Natural killer cell (primary cell): Measurements from ENCODE around the gene ISL1. TPM values are rescaled to one million over a fixed set of nuclear protein-coding genes. Genes with fewer than 3 reads are reported as not detected.

ENCODE experiments used
- ATAC-seq, 3 donors: fragments of 150-1000 bp in 2 of 3; fragments of 200-7000 bp in 1 of 3; cut with Tn5 transposase; 1 replicate in 1 of 3; 2 replicates in 2 of 3; pipeline ENCODE4 v1.10.0; 2021; ENCODE audit warnings: mild to moderate bottlenecking in 2 of 3, moderate library complexity in 2 of 3
- DNase-seq, 2 donors: peaks; one replicate each; pipeline versions ENCODE4 v3.0.0 to v3.0.0-alpha.2; 2013 to 2021; ENCODE audit warnings: mixed read lengths in 1 of 2
- H3K27ac ChIP-seq: one replicate; pipeline ENCODE4 v1.5.1; 2013; ENCODE audit warnings: mild to moderate bottlenecking, low read length
- H3K27me3 ChIP-seq: one replicate; pipeline ENCODE4 v1.6.1; 2013; ENCODE audit warnings: low read length; ENCODE audit not compliant: control insufficient read depth, insufficient read depth
- H3K36me3 ChIP-seq: one replicate; pipeline ENCODE4 v1.6.1; 2013; ENCODE audit warnings: low read length; ENCODE audit not compliant: control insufficient read depth, insufficient read depth
- H3K4me1 ChIP-seq: one replicate; pipeline ENCODE4 v1.6.1; 2013; ENCODE audit warnings: low read length; ENCODE audit not compliant: control insufficient read depth, insufficient read depth
- H3K4me3 ChIP-seq: one replicate; pipeline ENCODE4 v1.5.1; 2013; ENCODE audit warnings: low read length
- H3K9me3 ChIP-seq: one replicate; pipeline ENCODE4 v1.6.1; 2013; ENCODE audit warnings: low read length; ENCODE audit not compliant: control insufficient read depth, insufficient read depth
- H3K27ac Mint-ChIP-seq, 2 donors: one replicate each; pipeline ENCODE4 v1.8.0; 2022; ENCODE audit warnings: mild to moderate bottlenecking in 2 of 2, mixed read lengths in 2 of 2, moderate library complexity in 1 of 2
- H3K27me3 Mint-ChIP-seq, 2 donors: one replicate each; pipeline ENCODE4 v1.8.0; 2022; ENCODE audit warnings: low read depth in 2 of 2, mixed read lengths in 2 of 2
- H3K36me3 Mint-ChIP-seq: one replicate; pipeline ENCODE4 v1.8.0; 2022; ENCODE audit warnings: mixed read lengths
- H3K4me1 Mint-ChIP-seq, 2 donors: one replicate each; pipeline ENCODE4 v1.8.0; 2022; ENCODE audit warnings: mixed read lengths in 2 of 2
- H3K4me3 Mint-ChIP-seq: one replicate; pipeline ENCODE4 v1.8.0; 2022; ENCODE audit warnings: mild to moderate bottlenecking, moderate library complexity, mixed read lengths
- H3K9me3 Mint-ChIP-seq, 2 donors: one replicate each; pipeline ENCODE4 v1.8.0; 2022; ENCODE audit warnings: mixed read lengths in 2 of 2
- WGBS: methylation state at CpG from one replicate; pipeline ENCODE4 v1.1.7; 2013; ENCODE audit warnings: missing lambda C conversion rate; ENCODE audit not compliant: insufficient coverage; 5-methylcytosine and 5-hydroxymethylcytosine counted together
- intact Hi-C: fragments of 100-400 bp; cut with micrococcal nuclease; formaldehyde crosslinking; loops from one replicate; pipeline ENCODE4 v1.14.2; 2022
- total RNA-seq, 4 donors: library from RNA; stranded (reverse); fragments of 120-200 nt in 1 of 4; gene quantifications; one replicate each; pipeline versions ENCODE4 v1.2.3 to v1.2.4, GENCODE V29; 2013 to 2022
- TF ChIP-seq, protein P1 (sequence below): fragments of 200-600 bp; IDR thresholded peaks from one replicate; pipeline ENCODE4 v1.8.0; 2022; ENCODE audit warnings: antibody characterized with exemption

ISL1 gene
- total RNA-seq: not detected
- not detected for total RNA-seq (2013)

DNA sequence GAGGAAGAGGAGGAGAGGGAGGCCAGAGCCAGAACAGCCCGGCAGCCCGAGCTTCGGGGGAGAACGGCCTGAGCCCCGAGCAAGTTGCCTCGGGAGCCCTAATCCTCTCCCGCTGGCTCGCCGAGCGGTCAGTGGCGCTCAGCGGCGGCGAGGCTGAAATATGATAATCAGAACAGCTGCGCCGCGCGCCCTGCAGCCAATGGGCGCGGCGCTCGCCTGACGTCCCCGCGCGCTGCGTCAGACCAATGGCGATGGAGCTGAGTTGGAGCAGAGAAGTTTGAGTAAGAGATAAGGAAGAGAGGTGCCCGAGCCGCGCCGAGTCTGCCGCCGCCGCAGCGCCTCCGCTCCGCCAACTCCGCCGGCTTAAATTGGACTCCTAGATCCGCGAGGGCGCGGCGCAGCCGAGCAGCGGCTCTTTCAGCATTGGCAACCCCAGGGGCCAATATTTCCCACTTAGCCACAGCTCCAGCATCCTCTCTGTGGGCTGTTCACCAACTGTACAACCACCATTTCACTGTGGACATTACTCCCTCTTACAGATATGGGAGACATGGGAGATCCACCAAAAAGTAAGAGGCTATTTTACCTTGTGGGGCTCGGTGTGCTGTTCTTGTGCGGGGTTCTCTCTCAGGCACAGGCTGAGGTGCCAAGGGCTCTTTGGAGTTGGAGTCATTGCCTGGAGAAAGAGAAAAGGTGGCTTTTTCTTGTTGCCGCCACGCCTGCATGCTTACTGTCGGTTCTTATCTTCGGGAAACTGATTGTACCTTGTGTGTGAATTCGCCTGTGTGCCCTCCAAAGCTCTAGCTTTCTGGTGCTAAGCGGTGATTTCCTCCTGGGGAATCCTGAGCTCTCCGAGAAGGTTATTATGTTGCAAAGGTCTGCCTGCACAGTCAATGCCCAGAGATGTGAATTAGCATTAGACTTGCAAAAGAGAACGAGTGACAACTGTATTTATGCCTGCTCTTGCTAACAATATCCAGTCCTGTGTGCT lies at the start of gene ISL1:
Gene ISL1 (plus strand): TSS at position 318 of the 991 bp plus-strand sequence. CDS start 224 bp downstream, at position 542.
- ATAC-seq: no peak
- Mint-ChIP-seq H3K36me3 (peaks cover 56% of the 10 kb centered on the region), H3K4me3 (no peak within 1 kb of the TSS), H3K9me3 (peaks cover 2 to 4% of the 10 kb centered on the region in 2 donors), H3K27ac (no peak within 1 kb of the TSS), H3K27me3 (peaks cover 79 to 93% of the 10 kb centered on the region in 2 donors), H3K4me1 (peaks cover 0 to 5% of the 10 kb centered on the region in 2 donors)
- H3K4me3 ChIP-seq: no peak within 1 kb of the TSS
- WGBS: 3% methylated on average over 57 of the region's 57 CpGs
- no peaks in the 10 kb centered on the region for H3K36me3 ChIP-seq
- intact Hi-C loops: no loop called here
- H3K27me3 ChIP-seq: peaks cover 58% of the 10 kb centered on the region
- no peaks in the 10 kb centered on the region for H3K4me1 ChIP-seq
- peaks cover 13% of the 10 kb centered on the region for H3K9me3 ChIP-seq
- TF ChIP-seq, protein P1, sequence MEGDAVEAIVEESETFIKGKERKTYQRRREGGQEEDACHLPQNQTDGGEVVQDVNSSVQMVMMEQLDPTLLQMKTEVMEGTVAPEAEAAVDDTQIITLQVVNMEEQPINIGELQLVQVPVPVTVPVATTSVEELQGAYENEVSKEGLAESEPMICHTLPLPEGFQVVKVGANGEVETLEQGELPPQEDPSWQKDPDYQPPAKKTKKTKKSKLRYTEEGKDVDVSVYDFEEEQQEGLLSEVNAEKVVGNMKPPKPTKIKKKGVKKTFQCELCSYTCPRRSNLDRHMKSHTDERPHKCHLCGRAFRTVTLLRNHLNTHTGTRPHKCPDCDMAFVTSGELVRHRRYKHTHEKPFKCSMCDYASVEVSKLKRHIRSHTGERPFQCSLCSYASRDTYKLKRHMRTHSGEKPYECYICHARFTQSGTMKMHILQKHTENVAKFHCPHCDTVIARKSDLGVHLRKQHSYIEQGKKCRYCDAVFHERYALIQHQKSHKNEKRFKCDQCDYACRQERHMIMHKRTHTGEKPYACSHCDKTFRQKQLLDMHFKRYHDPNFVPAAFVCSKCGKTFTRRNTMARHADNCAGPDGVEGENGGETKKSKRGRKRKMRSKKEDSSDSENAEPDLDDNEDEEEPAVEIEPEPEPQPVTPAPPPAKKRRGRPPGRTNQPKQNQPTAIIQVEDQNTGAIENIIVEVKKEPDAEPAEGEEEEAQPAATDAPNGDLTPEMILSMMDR: no peak
- DNase-seq: no peak
- H3K27ac ChIP-seq: no peak within 1 kb of the TSS

GRCh38 chr5:51336878-51337277 lies 46.4 kb upstream of the ISL1 start:
- no peak overlapping the region for H3K27ac Mint-ChIP-seq
- TF ChIP-seq, protein P1: no peak
- H3K9me3 Mint-ChIP-seq: peaks cover 3 to 7% of the 10 kb centered on the region in 2 donors
- WGBS: no CpG with 5 or more reads among the region's 2 CpGs
- ATAC-seq (no peak), DNase-seq (no peak)
- H3K27me3 ChIP-seq: no peaks in the 10 kb centered on the region
- H3K4me1 ChIP-seq: no peaks in the 10 kb centered on the region
- no peak overlapping the region for H3K4me3 Mint-ChIP-seq
- no peak overlapping the region for H3K27ac ChIP-seq
- no peaks in the 10 kb centered on the region for H3K27me3 Mint-ChIP-seq
- H3K9me3 ChIP-seq: no peaks in the 10 kb centered on the region
- no peak overlapping the region for H3K4me3 ChIP-seq
- intact Hi-C loops: no loop called here
- no peaks in the 10 kb centered on the region for H3K36me3 ChIP-seq
- peaks cover 7% of the 10 kb centered on the region for H3K36me3 Mint-ChIP-seq
- H3K4me1 Mint-ChIP-seq: no peaks in the 10 kb centered on the region

DNA sequence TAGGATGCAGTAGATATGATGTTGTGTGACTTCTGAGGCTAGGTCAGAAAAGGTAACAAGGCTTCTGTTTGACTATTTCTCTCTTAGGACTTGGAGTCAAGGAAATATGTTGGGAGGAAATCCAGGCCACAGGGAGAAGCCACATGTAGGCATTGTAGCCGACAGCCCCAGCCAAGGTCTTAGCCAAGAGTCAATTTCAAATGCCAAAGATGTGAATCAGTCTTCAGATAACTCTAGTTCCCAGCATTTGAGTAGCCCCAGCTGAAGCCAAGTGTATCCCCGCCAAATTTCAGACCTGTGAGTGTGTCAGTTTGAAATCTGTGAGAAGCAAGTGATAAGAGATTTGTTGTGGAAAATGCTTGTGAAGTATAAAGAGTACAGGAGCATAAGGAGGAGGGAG lies 38.1 kb upstream of the ISL1 start:
- H3K4me3 ChIP-seq: no peak overlapping the region
- no peak overlapping the region for H3K27ac ChIP-seq
- H3K36me3 ChIP-seq: no peaks in the 10 kb centered on the region
- intact Hi-C loops: no loop called here
- Mint-ChIP-seq H3K36me3 (peaks cover 4% of the 10 kb centered on the region), H3K4me1 (no peaks in the 10 kb centered on the region), H3K27me3 (no peaks in the 10 kb centered on the region), H3K4me3 (no peak overlapping the region), H3K9me3 (peaks cover 15% of the 10 kb centered on the region in 2 donors), H3K27ac (no peak overlapping the region)
- H3K4me1 ChIP-seq: no peaks in the 10 kb centered on the region
- H3K9me3 ChIP-seq: peaks cover 6% of the 10 kb centered on the region
- WGBS: 93% methylated on average over 2 of the region's 2 CpGs
- no peak for ATAC-seq
- no peaks in the 10 kb centered on the region for H3K27me3 ChIP-seq
- TF ChIP-seq, protein P1: no peak
- DNase-seq: no peak
